GM23248 (cell line): ENCODE measurements around the gene PRR23A. TPM values are rescaled to one million over a fixed set of nuclear protein-coding genes. Genes with fewer than 3 reads are reported as not detected.

ENCODE experiments used
- DNase-seq: peaks from one replicate; pipeline ENCODE4 v3.0.0-alpha.2; 2015
- H2AFZ ChIP-seq: fragments of 200-600 bp; sonication (generic); 2 replicates; pipeline ENCODE4 v1.6.1; 2016; ENCODE audit warnings: antibody characterized with exemption
- H3F3A ChIP-seq: fragments of 200-600 bp; sonication (generic); 2 replicates; pipeline ENCODE4 v1.6.1; 2016; ENCODE audit warnings: mild to moderate bottlenecking, antibody characterized with exemption, mixed run types; ENCODE audit not compliant: insufficient read depth
- H3K27ac ChIP-seq: fragments of 200-600 bp; sonication (generic); 2 replicates; pipeline ENCODE4 v1.5.1; 2016; ENCODE audit warnings: mild to moderate bottlenecking
- H3K27me3 ChIP-seq: fragments of 200-600 bp; sonication (generic); replicated peaks from 2 replicates; pipeline ENCODE4 v1.6.1; 2016; ENCODE audit warnings: mild to moderate bottlenecking; ENCODE audit not compliant: insufficient read depth
- H3K36me3 ChIP-seq: fragments of 200-600 bp; sonication (generic); 2 replicates; pipeline ENCODE4 v1.6.1; 2016; ENCODE audit warnings: low read depth, mild to moderate bottlenecking
- H3K4me1 ChIP-seq: fragments of 200-600 bp; sonication (generic); 2 replicates; pipeline ENCODE4 v1.6.1; 2016; ENCODE audit warnings: mild to moderate bottlenecking; ENCODE audit not compliant: insufficient read depth
- H3K4me2 ChIP-seq: fragments of 200-600 bp; sonication (generic); one replicate; pipeline ENCODE4 v1.6.1; 2016; ENCODE audit warnings: mild to moderate bottlenecking; ENCODE audit not compliant: unreplicated experiment
- H3K4me3 ChIP-seq: fragments of 200-600 bp; sonication (generic); 2 replicates; pipeline ENCODE4 v1.5.1; 2016; ENCODE audit warnings: mild to moderate bottlenecking
- H3K79me2 ChIP-seq: fragments of 200-600 bp; sonication (generic); 2 replicates; pipeline ENCODE4 v1.6.1; 2016; ENCODE audit warnings: mild to moderate bottlenecking; ENCODE audit not compliant: insufficient read depth
- H3K9ac ChIP-seq: fragments of 200-600 bp; sonication (generic); 2 replicates; pipeline ENCODE4 v1.6.1; 2016; ENCODE audit warnings: mild to moderate bottlenecking
- H3K9me2 ChIP-seq: fragments of 200-600 bp; sonication (generic); 2 replicates; pipeline ENCODE4 v1.6.1; 2016; ENCODE audit warnings: mixed run types, mild to moderate bottlenecking, moderate library complexity; ENCODE audit not compliant: insufficient read depth
- H3K9me3 ChIP-seq: fragments of 200-600 bp; sonication (generic); one replicate; pipeline ENCODE4 v1.6.1; 2017; ENCODE audit warnings: low read depth
- H4K20me1 ChIP-seq: fragments of 200-600 bp; sonication (generic); 2 replicates; pipeline ENCODE4 v1.6.0; 2016; ENCODE audit not compliant: insufficient read depth
- EZH2 ChIP-seq: fragments of 200-600 bp; sonication (generic); IDR thresholded peaks from 2 replicates; pipeline ENCODE4 v1.6.1; 2018; ENCODE audit warnings: antibody characterized with exemption, mild to moderate bottlenecking; ENCODE audit not compliant: insufficient read depth, poor library complexity, severe bottlenecking
- EZH2phosphoT487 ChIP-seq: fragments of 200-600 bp; sonication (generic); IDR thresholded peaks from 2 replicates; pipeline ENCODE4 v1.6.1; 2018; ENCODE audit warnings: antibody characterized with exemption, moderate library complexity, mild to moderate bottlenecking, low read depth; ENCODE audit not compliant: insufficient read depth
- WGBS, 2 experiments: methylation state at CpG; one replicate each; pipeline ENCODE4 v1.1.6; 2015 to 2017; ENCODE audit warnings: low lambda C conversion rate in 2 of 2, low coverage in 1 of 2; ENCODE audit errors: missing lambda C conversion rate in 2 of 2; 5-methylcytosine and 5-hydroxymethylcytosine counted together
- in situ Hi-C: fragments of 300-500 bp; cut with MboI; formaldehyde crosslinking; loops from 2 replicates; pipeline ENCODE4 v1.15.0; 2020
- polyA plus RNA-seq: library from polyadenylated mRNA; unstranded; fragments of >200 nt; fragmentation: Nextera tagmentation; extraction: Ambion mirVana; gene quantifications from 2 replicates; pipeline ENCODE4 v1.2.1, GENCODE V29; 2016
- total RNA-seq: library from RNA; depleted of rRNA; stranded (reverse); fragments of >200 nt; shearing (Covaris generic); gene quantifications from 2 replicates; pipeline ENCODE4 v1.2.3, GENCODE V29; 2014

The PRR23A gene
- total and polyA plus RNA-seq, 2 experiments from 2014 or later, result not detected

DNA sequence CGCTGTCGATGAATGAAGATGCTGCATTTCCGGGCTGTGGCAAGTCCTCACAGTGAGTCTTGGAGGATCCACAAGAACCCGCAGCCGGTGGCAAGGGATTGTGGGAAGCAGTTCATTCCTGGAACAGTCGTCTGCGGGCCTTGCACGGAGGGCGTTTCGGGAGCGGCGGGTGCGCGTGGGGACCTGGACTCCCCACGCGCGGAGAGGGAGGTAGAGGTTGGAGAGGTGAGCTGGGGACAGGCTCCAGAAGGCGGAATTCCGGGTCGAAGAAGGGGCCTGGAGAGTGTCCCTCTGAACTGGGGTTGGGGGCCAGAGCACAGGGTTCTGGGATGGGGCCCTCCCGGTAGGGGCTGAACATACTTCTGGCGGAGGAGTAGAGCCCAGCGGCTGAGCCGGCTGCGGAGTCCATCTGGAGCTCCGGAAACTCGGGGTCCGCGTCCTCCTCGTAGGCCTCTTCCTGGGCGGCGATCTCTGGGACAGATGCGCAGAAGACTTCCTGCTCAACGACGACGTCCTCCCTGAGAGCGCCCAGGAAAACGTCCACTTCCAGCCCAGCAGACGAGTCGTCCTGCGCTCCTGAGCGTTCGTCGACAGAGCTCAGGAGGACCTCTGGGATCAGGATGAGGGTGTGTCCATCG lies 593 bp downstream of the PRR23A start:
- no peaks in the 10 kb centered on the region for H3K36me3 ChIP-seq
- H3K4me2 ChIP-seq, result no peak overlapping the region
- H3K4me3 ChIP-seq, result no peak overlapping the region
- no peaks in the 10 kb centered on the region for H3K4me1 ChIP-seq
- H3K9me3 ChIP-seq, result no peaks in the 10 kb centered on the region
- H2AFZ ChIP-seq, result no peak overlapping the region
- no peaks in the 10 kb centered on the region for H4K20me1 ChIP-seq
- no peaks in the 10 kb centered on the region for H3K27me3 ChIP-seq
- no peaks in the 10 kb centered on the region for H3K9me2 ChIP-seq
- no peak for TF ChIP-seq EZH2phosphoT487
- no peak for TF ChIP-seq EZH2
- WGBS, 2 experiments, result 82% methylated on average over 42 to 45 of the region's 45 CpGs
- no peaks in the 10 kb centered on the region for H3K79me2 ChIP-seq
- no peak overlapping the region for H3K9ac ChIP-seq
- in situ Hi-C loops, result no loop called here
- H3F3A ChIP-seq, result no peaks in the 10 kb centered on the region
- no peak overlapping the region for H3K27ac ChIP-seq
- no peak for DNase-seq

GRCh38 chr3:138995706-138996105 lies 10.4 kb downstream of the PRR23A start:
- H3K27me3 ChIP-seq, result peaks cover 1% of the 10 kb centered on the region
- 47 to 50% methylated on average over 1 of the region's 1 CpG for WGBS, 2 experiments

DNA sequence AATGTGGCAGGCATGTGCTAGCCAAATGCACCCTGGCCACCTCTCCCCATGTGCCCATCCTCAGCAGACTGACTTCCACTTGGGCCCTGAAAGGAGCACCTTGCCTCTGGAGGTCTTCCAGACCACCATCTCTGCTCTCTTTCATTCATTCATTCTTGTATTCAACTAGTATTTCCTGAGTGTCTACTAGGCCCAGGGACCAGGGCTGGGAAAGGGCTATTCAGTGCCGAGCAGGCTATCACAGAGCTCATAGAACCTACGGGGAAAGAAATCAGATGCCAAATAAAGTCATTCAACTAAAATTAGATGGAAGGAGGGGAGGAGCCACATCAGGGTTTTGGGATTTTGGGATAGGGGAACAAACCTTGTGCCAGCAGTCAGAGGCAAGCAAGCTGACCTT lies 18.9 kb downstream of the PRR23A start:
- no peak for TF ChIP-seq EZH2
- TF ChIP-seq EZH2phosphoT487, result no peak
- 80 to 86% methylated on average over 2 of the region's 2 CpGs for WGBS, 2 experiments
- Histone ChIP-seq H3K27ac (no peak overlapping the region), H3K4me3 (no peak overlapping the region), H4K20me1 (no peaks in the 10 kb centered on the region), H3K36me3 (no peaks in the 10 kb centered on the region), H3K4me2 (no peak overlapping the region), H3K4me1 (no peaks in the 10 kb centered on the region), H3K27me3 (peaks cover 4% of the 10 kb centered on the region; the same call in 1 of the 2 replicates), H3K9ac (no peak overlapping the region), H3F3A (no peaks in the 10 kb centered on the region), H3K9me3 (no peaks in the 10 kb centered on the region), H2AFZ (no peak overlapping the region), H3K79me2 (no peaks in the 10 kb centered on the region), H3K9me2 (no peaks in the 10 kb centered on the region)
- DNase-seq, result no peak
- in situ Hi-C loops, result no loop called here

More at GRCh38 chr3:138995706-138996105, 10.4 kb downstream of the PRR23A start:
- no peaks in the 10 kb centered on the region for H3K4me1 ChIP-seq
- in situ Hi-C loops, result no loop called here
- H3K36me3 ChIP-seq, result no peaks in the 10 kb centered on the region
- no peaks in the 10 kb centered on the region for H3F3A ChIP-seq
- H3K9ac ChIP-seq, result no peak overlapping the region
- no peaks in the 10 kb centered on the region for H3K9me3 ChIP-seq
- H3K4me2 ChIP-seq, result no peak overlapping the region
- H3K27ac ChIP-seq, result no peak overlapping the region
- H3K4me3 ChIP-seq, result no peak overlapping the region
- TF ChIP-seq EZH2phosphoT487, result no peak
- no peak for TF ChIP-seq EZH2
- H3K9me2 ChIP-seq, result no peaks in the 10 kb centered on the region
- DNase-seq, result no peak
- H2AFZ ChIP-seq, result no peak overlapping the region
- H3K79me2 ChIP-seq, result no peaks in the 10 kb centered on the region
- H4K20me1 ChIP-seq, result no peaks in the 10 kb centered on the region

DNA sequence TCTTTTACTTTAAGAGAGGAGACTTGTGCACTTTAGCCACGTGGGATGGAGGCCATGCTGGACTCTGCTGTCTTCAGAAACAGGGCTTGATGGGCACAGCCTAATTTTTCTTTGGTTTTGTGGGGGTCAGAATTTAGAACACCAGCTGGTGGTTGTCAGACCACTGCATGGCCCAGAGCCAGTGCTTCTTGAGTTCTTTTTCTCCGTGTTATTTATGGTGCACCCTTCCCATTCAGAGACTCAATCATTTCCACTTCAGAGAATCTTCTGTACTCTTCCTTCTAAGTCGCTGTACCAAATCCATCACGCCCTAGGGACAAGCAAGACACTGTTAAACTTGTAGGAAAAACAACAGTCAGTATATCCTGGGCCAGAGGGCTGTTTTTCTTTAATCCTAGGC lies 20.1 kb downstream of the PRR23A start:
- in situ Hi-C loops, result no loop called here
- no peak for TF ChIP-seq EZH2phosphoT487
- no peak for TF ChIP-seq EZH2
- no peak for DNase-seq
- Histone ChIP-seq H3F3A (no peaks in the 10 kb centered on the region), H3K27ac (no peak overlapping the region), H3K27me3 (peaks cover 14% of the 10 kb centered on the region), H3K4me3 (no peak overlapping the region), H3K79me2 (no peaks in the 10 kb centered on the region), H4K20me1 (no peaks in the 10 kb centered on the region), H3K9me2 (no peaks in the 10 kb centered on the region), H3K9me3 (no peaks in the 10 kb centered on the region), H3K36me3 (no peaks in the 10 kb centered on the region), H3K4me1 (no peaks in the 10 kb centered on the region), H3K4me2 (no peak overlapping the region), H3K9ac (no peak overlapping the region), H2AFZ (no peak overlapping the region)
- WGBS, 2 experiments, result 25 to 39% methylated on average over 4 of the region's 4 CpGs
